Right lobe of liver (tissue), 4 donors: Measurements from ENCODE around the gene ZNRF4.

Experiments
- POLR2A ChIP-seq: fragments of 450-650 bp; IDR thresholded peaks from one replicate; pipeline ENCODE4 v1.6.1; 2017; ENCODE audit warnings: antibody characterized with exemption, mild to moderate bottlenecking
- TF ChIP-seq, protein P1 (sequence below), 4 donors: fragments of 200-600 bp in 3 of 4; fragments of 450-650 bp in 1 of 4; IDR thresholded peaks; one replicate each; pipeline versions ENCODE4 v1.5.1 to v1.8.0; 2016 to 2022; ENCODE audit warnings: antibody characterized with exemption in 4 of 4, mild to moderate bottlenecking in 2 of 4
- donor health status: DM: no; HTN: no; CAD: no.
- donor health status: DM: no; HTN: no; CAD: no.
- donor health status: DM: no; HTN: yes; CAD: no.

DNA sequence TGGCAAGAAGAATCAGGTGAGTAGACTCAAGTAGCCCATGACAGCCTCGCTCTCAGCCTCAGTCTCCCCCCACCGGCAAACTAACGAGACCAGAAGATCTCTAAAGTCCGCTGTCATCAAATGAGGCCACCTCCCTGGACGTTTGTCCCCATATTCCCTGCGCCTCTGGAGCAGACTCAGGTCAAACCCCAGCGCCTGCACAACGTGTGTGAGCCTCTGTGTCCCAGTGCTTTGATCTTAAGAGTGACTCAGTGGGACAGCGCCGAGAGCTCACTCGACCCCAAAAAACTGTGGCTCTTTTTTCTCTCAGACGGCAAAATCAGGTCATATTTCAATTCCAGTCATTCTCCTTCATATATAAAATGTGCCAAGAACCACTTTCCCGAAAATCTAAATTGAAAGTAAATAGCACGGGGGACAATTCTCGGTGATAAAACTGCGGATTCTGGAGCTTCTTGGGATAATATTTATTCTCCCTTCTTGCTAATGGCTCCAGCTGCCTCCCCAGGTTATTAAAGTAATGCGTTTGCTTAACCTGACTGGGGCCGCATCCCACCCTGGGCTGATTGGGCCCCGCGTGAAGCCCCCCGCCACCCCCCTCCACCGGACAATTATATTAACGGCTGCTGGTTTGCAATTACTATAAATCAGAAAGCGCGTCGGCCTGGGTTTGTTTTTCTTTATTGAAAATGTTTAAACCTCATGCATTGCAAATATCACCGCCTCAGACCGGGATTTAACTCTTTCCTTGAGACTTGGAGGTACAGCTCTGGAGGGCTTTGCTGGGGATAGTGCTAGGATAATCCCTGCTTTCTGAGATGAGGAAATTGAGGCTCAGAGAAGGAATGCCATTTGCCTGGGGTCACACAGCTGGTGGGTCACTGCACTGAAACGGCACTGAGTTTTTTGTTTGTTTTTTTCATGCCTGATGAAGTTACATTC, 37.5 kb upstream of the ZNRF4 start:
- no peak for TF ChIP-seq POLR2A
- TF ChIP-seq, protein P1, sequence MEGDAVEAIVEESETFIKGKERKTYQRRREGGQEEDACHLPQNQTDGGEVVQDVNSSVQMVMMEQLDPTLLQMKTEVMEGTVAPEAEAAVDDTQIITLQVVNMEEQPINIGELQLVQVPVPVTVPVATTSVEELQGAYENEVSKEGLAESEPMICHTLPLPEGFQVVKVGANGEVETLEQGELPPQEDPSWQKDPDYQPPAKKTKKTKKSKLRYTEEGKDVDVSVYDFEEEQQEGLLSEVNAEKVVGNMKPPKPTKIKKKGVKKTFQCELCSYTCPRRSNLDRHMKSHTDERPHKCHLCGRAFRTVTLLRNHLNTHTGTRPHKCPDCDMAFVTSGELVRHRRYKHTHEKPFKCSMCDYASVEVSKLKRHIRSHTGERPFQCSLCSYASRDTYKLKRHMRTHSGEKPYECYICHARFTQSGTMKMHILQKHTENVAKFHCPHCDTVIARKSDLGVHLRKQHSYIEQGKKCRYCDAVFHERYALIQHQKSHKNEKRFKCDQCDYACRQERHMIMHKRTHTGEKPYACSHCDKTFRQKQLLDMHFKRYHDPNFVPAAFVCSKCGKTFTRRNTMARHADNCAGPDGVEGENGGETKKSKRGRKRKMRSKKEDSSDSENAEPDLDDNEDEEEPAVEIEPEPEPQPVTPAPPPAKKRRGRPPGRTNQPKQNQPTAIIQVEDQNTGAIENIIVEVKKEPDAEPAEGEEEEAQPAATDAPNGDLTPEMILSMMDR (IDR thresholded peaks at IDR 0.05) = no peak
